ACHN (cell line): ENCODE results near the gene LAP3.
A peak's percentile ranks its signal among the peaks of the same experiment; 100 is the strongest.

Source experiments
- DNase-seq: peaks from one replicate; pipeline ENCODE4 v3.0.0-alpha.2; 2015
- in situ Hi-C: cut with HindIII; loops from 2 replicates; pipeline ENCODE4 v1.10.0; 2017; ENCODE audit warnings: low sequenced_read_pairs, low pct_ligation_motif_present, low pct_unique_long_range_greater_than_20kb

LAP3 gene

GRCh38 chr4:17599826-17600225 lies 22.8 kb downstream of the LAP3 start:
- in situ Hi-C loops: no loop called here
- DNase-seq: no peak

DNA sequence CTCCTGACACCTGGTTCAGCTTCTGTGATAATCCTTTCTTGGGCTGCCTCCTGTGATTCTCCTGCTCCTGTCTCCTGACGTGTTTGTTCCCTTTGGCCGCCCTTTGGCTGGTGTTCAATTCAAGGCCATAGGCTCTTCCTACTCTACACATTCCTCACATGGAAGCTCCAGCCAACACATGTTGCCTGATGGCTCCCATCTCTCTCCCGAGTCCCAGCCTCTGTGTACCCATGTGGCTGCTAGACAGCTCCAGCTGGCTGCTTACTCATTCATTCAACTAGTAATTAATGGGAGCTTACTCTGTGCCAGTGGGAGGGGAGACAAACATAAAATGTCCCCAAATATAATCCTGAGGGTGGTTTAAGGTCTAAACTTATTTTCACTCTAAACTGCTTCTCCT lies 28.2 kb downstream of the LAP3 start:
- in situ Hi-C loops: no loop called here
- DNase-seq: no peak

GRCh38 chr4:17613761-17614415 lies 36.9 kb downstream of the LAP3 start:
- peak; percentile 77 for DNase-seq
- in situ Hi-C loops: no loop called here

DNA sequence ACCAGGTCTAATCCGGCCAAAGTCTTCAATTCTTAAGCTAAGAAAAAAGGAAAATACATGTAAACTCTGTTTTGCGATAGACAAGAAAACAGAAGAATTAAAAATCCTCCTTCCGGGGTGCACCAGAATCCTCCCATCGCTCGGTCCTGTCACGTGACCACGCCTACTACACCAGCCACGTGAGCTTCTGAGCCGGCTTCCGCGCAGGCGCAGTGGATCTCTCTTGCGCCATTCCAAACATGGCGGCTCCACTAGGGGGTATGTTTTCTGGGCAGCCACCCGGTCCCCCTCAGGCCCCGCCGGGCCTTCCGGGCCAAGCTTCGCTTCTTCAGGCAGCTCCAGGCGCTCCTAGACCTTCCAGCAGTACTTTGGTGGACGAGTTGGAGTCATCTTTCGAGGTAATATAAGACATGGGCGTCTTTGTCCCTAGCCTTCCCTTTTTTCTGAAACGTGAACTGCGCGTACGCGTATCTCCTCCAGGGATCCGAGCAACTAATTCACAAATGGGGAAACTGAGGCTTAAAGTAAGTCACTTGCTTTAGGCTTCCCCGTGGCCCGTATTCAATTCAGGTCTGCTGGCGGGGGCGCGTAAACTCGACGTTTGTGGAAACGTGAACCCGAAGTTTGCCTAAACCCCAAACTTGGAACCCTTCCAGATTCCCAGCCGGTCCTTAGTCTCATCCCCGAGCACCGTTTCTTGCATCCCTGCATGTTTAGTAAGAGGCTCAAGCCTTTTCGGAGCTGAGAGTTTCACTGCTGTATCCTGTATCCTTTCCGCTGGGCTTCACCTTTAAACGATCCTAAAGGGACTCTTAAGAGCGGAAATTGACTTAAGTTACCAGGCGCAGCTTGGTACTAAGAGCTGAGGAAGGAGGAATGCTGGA lies 37.7 kb downstream of the LAP3 start, which contains the start of gene MED28:
TSS of gene MED28 (plus strand) at position 226 of the 884 bp plus-strand sequence. CDS start at position 240, 14 bp downstream.
- in situ Hi-C loops: no loop called here
- DNase-seq: peak; percentile 94

DNA sequence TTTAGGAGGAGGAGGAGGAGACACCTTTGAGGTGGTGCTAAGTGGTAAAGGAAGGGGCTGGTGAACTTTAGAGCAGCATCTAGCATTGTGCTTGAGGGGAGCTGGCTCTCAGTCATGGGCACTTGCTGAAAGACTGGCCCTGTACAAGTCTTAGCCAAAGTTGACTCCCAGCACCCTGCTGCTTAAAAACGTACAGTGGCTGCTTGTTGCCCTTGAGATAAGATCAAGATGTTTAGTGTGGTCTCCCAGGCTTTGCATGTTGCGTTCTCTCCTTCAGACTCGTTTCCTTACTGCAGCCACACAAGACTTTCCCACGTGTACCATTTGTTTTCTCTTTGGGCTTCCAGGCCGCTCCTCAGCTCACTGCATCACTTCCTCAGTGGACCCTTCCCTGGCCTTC lies 39.3 kb downstream of the LAP3 start:
- no peak for DNase-seq
- in situ Hi-C loops: no loop called here

- in situ Hi-C loops: no loop called here
- DNase-seq: no peak
These were observed 41.9 kb downstream of the LAP3 start for GRCh38 chr4:17618926-17619325.

DNA sequence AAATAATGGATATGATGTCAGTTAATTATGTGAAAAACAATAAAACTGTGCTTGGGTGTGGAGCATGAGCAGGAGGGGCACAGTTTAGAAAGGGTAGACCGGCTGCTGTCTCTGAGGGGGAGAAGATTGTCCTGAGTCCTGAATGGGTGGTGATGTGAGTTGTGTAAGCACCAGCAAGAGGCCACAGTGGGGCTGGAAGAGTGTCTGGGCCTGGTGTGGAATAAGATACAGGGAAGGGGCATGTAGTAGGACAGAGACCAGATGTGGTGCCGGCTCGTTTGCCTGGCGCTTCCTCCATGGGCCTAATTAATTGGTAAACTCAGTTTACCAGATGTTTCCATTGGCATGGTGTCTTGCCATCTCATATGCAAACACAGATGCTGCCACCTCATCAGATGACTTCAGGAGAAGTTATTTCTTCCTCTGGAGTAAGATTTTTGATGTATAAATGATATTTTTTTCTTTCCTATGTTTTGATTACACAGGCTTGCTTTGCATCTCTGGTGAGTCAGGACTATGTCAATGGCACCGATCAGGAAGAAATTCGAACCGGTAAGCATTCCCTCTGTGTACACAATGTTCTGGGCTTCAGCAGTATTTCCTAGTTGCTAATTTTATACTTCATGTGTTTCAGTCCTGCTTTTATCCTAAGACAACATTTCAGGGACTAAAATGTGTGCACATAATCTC lies 42.6 kb downstream of the LAP3 start:
- in situ Hi-C loops: no loop called here
- DNase-seq: no peak

- no peak for DNase-seq
- in situ Hi-C loops: no loop called here
These were observed 46.5 kb downstream of the LAP3 start for GRCh38 chr4:17623451-17624001.

- in situ Hi-C loops: no loop called here
These were observed 47.8 kb downstream of the LAP3 start for GRCh38 chr4:17624821-17625220.

GRCh38 chr4:17630228-17630627 lies 53.2 kb downstream of the LAP3 start:
- in situ Hi-C loops: no loop called here

More at GRCh38 chr4:17624821-17625220, 47.8 kb downstream of the LAP3 start:
- DNase-seq: no peak

DNA sequence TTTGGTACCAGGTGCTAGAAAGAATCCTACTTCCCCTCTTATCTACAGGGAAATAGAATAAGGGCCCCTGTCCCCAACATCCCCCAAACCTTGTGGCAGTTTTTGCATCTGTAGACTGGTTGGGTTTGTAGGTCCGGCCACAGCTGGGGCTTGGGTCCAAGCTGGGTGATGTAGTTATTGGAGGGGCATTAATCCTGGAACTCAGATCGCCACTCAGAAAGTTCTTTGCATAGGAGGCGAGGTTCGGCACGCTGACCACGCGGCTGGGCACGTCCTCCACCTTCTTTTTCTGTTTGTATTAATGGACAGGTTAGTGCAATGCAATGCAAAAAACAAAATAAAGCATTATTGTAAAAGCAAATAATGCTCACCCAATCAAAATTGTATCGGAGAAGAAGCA lies 56.6 kb downstream of the LAP3 start:
- DNase-seq: no peak
- in situ Hi-C loops: no loop called here

More at GRCh38 chr4:17630228-17630627, 53.2 kb downstream of the LAP3 start:
- DNase-seq: no peak

DNA sequence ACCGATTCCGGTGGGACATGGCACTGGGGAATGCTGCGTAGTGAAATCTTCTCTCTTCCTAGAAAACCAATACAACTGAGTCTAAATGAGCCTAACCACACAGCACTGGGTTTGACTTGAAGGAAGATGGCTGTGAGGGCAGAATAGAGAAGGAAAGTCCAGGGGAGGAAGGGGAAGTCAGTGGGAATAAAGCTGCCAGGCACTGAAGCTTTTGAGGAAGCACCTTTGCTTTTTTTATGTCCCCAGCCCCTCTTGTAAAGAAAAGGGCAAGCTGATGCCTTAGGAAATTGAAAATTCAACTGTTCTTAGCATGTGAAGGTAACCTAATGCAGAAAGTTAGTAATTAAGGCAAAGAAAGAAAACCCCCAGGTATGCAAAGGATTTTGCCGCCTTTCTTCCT lies 58.1 kb downstream of the LAP3 start:
- DNase-seq: no peak
- in situ Hi-C loops: no loop called here

DNA sequence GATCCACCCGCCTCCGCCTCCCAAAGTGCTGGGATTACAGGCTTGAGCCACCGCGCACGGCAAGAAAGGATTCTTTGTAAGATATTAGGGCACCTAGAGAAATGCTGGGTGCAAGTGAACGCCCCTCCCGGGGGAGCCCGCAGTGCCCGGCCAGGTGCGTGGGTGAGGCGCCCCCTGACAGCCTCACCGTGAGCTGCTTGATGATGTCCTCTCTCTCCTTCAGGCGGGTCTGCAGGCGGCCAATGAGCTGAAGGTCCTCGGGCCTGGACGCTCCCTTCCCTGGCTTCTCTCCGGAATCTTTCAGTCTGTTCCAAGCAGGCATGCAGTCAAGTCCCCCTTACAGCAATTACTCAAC lies 59.3 kb downstream of the LAP3 start:
- in situ Hi-C loops: no loop called here
- DNase-seq: no peak

DNA sequence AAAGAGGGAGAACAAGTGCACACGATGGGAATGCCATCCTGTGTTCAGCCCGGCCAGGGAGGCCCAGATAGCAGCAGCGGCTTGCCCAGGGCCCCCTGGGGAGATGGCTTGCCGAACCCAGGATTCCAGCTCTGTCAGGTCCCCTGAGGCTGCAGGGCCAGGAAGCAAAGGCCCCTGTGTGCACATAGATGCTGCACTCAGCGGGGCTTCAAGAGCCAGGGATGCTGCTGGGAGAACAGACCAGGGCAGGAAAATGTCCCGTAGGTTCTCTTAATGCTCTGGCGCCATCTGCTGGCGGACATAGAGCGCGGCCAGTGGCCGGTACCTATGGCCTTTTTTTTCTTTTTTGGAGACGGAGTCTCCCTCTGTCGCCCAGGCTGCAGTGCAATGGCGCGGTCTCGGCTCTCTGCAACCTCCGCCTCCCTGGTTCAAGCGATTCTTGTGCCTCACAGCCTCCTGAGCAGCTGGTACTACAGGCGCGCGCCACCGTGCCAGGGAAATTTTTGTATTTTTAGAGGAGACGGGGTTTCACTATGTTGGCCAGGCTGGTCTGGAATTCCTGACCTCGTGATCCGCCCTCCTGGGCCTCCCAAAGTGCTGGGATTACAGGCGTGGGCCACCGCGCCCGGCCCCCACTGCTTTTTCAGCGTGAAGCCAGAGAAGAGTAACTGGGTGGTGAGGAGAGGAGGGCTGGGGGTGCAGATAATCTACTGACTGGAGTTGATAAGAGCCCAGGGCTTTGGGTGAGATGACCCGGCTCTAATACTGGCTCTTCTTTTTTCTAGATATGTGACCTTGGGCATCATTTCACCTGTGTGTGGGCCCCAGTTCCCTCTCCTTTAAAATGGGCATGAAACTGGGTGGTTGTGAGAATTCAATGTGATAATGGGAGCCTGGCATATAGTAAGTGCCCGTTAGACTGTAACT lies 60.0 kb downstream of the LAP3 start:
- peak; percentile 70 for DNase-seq
- in situ Hi-C loops: no loop called here

- DNase-seq: no peak
- in situ Hi-C loops: no loop called here
These were observed 62.1 kb downstream of the LAP3 start for GRCh38 chr4:17639136-17639535.

GRCh38 chr4:17642398-17642783 lies 65.4 kb downstream of the LAP3 start:
- in situ Hi-C loops: no loop called here
- DNase-seq: no peak

DNA sequence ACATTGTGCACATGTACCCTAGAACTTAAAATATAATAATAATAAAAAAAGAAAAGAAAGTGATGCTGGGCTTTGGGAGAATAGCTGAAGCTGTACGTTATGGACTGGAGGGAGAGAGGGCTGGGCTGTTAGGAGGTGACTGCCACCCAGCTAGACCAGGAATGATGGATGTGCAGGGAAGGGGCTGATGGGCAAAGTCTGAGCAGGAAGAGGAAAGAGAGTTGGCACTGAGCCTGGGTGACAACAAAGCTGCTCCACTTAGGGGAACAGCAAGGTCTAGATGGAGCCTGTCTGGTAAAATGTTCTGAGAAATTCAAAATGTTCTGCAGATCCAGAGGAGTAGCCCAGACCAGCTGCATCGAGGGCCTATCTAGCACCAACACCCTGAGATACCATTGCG lies 69.7 kb downstream of the LAP3 start:
- in situ Hi-C loops: no loop called here
- DNase-seq: no peak

- in situ Hi-C loops: no loop called here
- no peak for DNase-seq
These were observed 70.3 kb downstream of the LAP3 start for GRCh38 chr4:17647176-17647806.
